Neural progenitor cell (in vitro differentiated cells): ENCODE results near the gene S100A5. TPM values are rescaled to one million over a fixed set of nuclear protein-coding genes. Genes with fewer than 3 reads are reported as not detected.
"Not testable (repeated sequence)": the region's sequence is repeated elsewhere in the genome, so short reads cannot be mapped to it uniquely, and the experiment has no call there.

Experiments
- DNase-seq: peaks from one replicate; pipeline ENCODE4 v3.0.0-alpha.2; 2016; ENCODE audit warnings: low spot score
- H2AFZ ChIP-seq: fragments of 200-600 bp; sonication (generic); replicated peaks from 2 replicates; pipeline ENCODE4 v1.6.1; 2016; ENCODE audit warnings: antibody characterized with exemption
- H3F3A ChIP-seq: fragments of 200-600 bp; sonication (generic); 2 replicates; pipeline ENCODE4 v1.6.1; 2016; ENCODE audit warnings: antibody characterized with exemption, low read depth
- H3K27ac ChIP-seq: fragments of 200-600 bp; sonication (generic); 2 replicates; pipeline ENCODE4 v1.5.1; 2016; ENCODE audit warnings: mild to moderate bottlenecking
- H3K27me3 ChIP-seq: fragments of 200-600 bp; sonication (generic); 2 replicates; pipeline ENCODE4 v1.6.1; 2016; ENCODE audit warnings: mild to moderate bottlenecking, moderate library complexity
- H3K36me3 ChIP-seq: fragments of 200-600 bp; sonication (generic); 2 replicates; pipeline ENCODE4 v1.5.1; 2016
- H3K4me1 ChIP-seq: fragments of 200-600 bp; sonication (generic); 2 replicates; pipeline ENCODE4 v1.6.1; 2016; ENCODE audit warnings: mixed run types
- H3K4me2 ChIP-seq: fragments of 200-600 bp; sonication (generic); 2 replicates; pipeline ENCODE4 v1.6.1; 2016
- H3K4me3 ChIP-seq: fragments of 200-600 bp; sonication (generic); 2 replicates; pipeline ENCODE4 v1.5.1; 2016
- H3K79me2 ChIP-seq: fragments of 200-600 bp; sonication (generic); 2 replicates; pipeline ENCODE4 v1.6.1; 2016; ENCODE audit warnings: low read depth
- H3K9ac ChIP-seq: fragments of 200-600 bp; sonication (generic); 2 replicates; pipeline ENCODE4 v1.6.1; 2016
- H3K9me3 ChIP-seq: fragments of 200-600 bp; sonication (generic); 2 replicates; pipeline ENCODE4 v1.5.1; 2016; ENCODE audit warnings: low read depth
- H4K20me1 ChIP-seq: fragments of 200-600 bp; sonication (generic); 2 replicates; pipeline ENCODE4 v1.6.1; 2016; ENCODE audit warnings: low read depth
- H3K27ac Mint-ChIP-seq: 3 replicates; pipeline ENCODE4 v1.8.0; 2021; ENCODE audit warnings: mixed read lengths
- H3K27me3 Mint-ChIP-seq: 2 replicates; pipeline ENCODE4 v1.8.0; 2022; ENCODE audit warnings: low read depth, mild to moderate bottlenecking, inconsistent platforms, moderate library complexity, mixed read lengths; ENCODE audit not compliant: insufficient read depth
- H3K36me3 Mint-ChIP-seq: 3 replicates; pipeline ENCODE4 v1.8.0; 2021; ENCODE audit warnings: mixed read lengths
- H3K4me1 Mint-ChIP-seq: 3 replicates; pipeline ENCODE4 v1.8.0; 2021; ENCODE audit warnings: mixed read lengths
- H3K4me3 Mint-ChIP-seq: 3 replicates; pipeline ENCODE4 v1.8.0; 2021; ENCODE audit warnings: mild to moderate bottlenecking, moderate library complexity, mixed read lengths
- H3K9me3 Mint-ChIP-seq: 3 replicates; pipeline ENCODE4 v1.8.0; 2020; ENCODE audit warnings: mixed read lengths
- EZH2 ChIP-seq: fragments of 200-600 bp; sonication (generic); IDR thresholded peaks from 2 replicates; pipeline ENCODE4 v1.6.1; 2017; ENCODE audit warnings: antibody characterized with exemption, mild to moderate bottlenecking, moderate library complexity
- EZH2phosphoT487 ChIP-seq: fragments of 200-600 bp; sonication (generic); IDR thresholded peaks from 2 replicates; pipeline ENCODE4 v1.6.1; 2017; ENCODE audit warnings: antibody characterized with exemption
- total RNA-seq: library from RNA; depleted of rRNA; stranded (reverse); fragments of >200 nt; gene quantifications from 2 replicates; pipeline ENCODE4 v1.2.3, GENCODE V29; 2015; ENCODE audit warnings: low replicate concordance
- TF ChIP-seq, protein P1 (sequence below): fragments of 200-600 bp; sonication (generic); IDR thresholded peaks from 2 replicates; pipeline ENCODE4 v1.5.1; 2017; ENCODE audit warnings: antibody characterized with exemption, mild to moderate bottlenecking

The S100A5 gene, protein sequence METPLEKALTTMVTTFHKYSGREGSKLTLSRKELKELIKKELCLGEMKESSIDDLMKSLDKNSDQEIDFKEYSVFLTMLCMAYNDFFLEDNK
- total RNA-seq = not detected in 2 replicates

DNA sequence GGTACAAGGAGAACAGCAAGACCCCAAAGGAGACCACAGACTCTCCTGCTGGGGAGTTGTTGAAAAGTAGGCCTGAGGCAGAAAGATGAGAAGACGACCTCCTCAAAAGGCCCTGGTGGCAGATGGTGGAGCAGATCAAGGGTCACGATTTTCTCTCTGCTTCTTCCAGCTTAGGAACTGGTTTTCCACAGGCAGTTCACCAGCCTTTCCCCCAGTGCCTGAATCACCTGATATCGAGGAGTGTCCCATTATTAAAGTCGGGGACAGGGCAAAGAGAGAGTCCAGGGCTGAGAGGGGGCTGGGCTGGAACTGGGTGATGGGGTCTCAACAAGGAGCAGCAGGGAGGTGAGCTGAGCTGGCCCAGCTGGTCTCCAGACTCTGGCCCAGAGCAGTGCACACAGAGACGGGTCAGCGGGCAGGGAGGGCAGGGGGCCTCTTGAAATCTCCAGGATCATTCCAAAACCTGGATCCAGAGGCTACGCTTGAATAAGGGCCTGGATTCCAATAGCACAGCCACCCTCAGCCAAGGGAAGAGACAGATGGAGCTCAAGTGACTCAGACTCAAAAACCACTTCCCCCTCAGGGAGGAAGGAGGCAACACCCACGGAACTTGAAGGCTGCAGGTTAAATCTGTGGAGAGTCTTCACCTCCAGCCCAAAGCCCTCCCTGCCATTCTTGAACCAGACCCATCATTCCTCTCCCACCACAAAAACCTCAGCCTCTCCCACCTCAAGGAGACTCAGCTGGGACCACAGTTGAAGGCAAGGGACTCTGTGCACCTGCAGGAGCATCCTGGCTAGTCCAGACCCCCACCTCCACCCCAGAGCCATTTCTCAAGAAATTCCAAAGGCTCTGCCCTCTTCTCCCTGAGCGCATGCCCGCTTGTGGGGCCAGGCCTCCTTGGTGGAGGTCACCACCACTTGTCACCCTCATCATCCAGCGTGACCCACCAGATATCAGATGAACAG lies at the start of gene S100A5:
Gene S100A5, minus strand, starts transcription at position 541 of the 968 bp plus-strand sequence. CDS start 743 bp downstream, outside the sequence.
- H3K4me1 Mint-ChIP-seq = peaks cover 45% of the 10 kb centered on the region
- H3K4me3 Mint-ChIP-seq = no peak within 1 kb of the TSS

DNA sequence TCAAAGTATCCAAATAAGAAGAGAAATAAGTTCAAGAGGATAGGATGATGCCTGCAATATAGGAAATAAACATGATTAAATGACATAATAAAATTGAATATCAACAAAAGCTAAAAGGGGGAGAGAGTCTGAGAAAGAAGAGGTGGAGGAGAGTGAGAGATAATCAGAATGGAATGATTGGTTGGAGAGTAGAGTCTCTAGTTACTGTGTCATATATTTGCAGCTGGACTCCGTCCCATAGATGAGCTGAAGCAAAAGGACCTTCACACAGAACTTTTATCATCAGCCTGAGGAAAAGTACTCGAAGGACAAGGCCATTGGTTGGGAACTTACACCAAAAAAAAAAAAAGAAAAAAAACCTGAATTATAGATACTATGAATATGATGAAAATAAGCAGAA lies 47.7 kb upstream of the S100A5 start:
- no peak for DNase-seq
- Histone ChIP-seq H3K4me2 (no peak overlapping the region), H3F3A (peaks cover 16% of the 10 kb centered on the region), H3K36me3 (no peaks in the 10 kb centered on the region), H3K9ac (no peak overlapping the region), H2AFZ (no peak overlapping the region), H4K20me1 (no peaks in the 10 kb centered on the region), H3K4me1 (peaks cover 28% of the 10 kb centered on the region), H3K79me2 (no peaks in the 10 kb centered on the region), H3K27ac (no peak overlapping the region), H3K4me3 (no peak overlapping the region), H3K9me3 (no peaks in the 10 kb centered on the region), H3K27me3 (no peaks in the 10 kb centered on the region)
- Mint-ChIP-seq H3K36me3 (no peaks in the 10 kb centered on the region), H3K9me3 (no peaks in the 10 kb centered on the region), H3K27ac (no peak overlapping the region), H3K4me1 (peaks cover 25% of the 10 kb centered on the region), H3K27me3 (no peaks in the 10 kb centered on the region), H3K4me3 (no peak overlapping the region)
- TF ChIP-seq, protein P1, sequence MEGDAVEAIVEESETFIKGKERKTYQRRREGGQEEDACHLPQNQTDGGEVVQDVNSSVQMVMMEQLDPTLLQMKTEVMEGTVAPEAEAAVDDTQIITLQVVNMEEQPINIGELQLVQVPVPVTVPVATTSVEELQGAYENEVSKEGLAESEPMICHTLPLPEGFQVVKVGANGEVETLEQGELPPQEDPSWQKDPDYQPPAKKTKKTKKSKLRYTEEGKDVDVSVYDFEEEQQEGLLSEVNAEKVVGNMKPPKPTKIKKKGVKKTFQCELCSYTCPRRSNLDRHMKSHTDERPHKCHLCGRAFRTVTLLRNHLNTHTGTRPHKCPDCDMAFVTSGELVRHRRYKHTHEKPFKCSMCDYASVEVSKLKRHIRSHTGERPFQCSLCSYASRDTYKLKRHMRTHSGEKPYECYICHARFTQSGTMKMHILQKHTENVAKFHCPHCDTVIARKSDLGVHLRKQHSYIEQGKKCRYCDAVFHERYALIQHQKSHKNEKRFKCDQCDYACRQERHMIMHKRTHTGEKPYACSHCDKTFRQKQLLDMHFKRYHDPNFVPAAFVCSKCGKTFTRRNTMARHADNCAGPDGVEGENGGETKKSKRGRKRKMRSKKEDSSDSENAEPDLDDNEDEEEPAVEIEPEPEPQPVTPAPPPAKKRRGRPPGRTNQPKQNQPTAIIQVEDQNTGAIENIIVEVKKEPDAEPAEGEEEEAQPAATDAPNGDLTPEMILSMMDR = no peak
- no peak for TF ChIP-seq EZH2phosphoT487
- TF ChIP-seq EZH2 = no peak

More for the DNA sequence above, at the start of gene S100A5:
- no peaks in the 10 kb centered on the region for H3K36me3 Mint-ChIP-seq
- DNase-seq = peak; percentile 1
- Histone ChIP-seq H3K36me3 (no peaks in the 10 kb centered on the region), H3K4me2 (no peak within 1 kb of the TSS), H3K4me3 (no peak within 1 kb of the TSS), H3K79me2 (no peaks in the 10 kb centered on the region), H4K20me1 (no peaks in the 10 kb centered on the region), H3K27me3 (no peaks in the 10 kb centered on the region), H3K27ac (no peak within 1 kb of the TSS), H3F3A (peaks cover 4% of the 10 kb centered on the region), H3K9ac (no peak within 1 kb of the TSS), H2AFZ (no peak within 1 kb of the TSS), H3K4me1 (peaks cover 18% of the 10 kb centered on the region), H3K9me3 (no peaks in the 10 kb centered on the region)
- peaks cover 10% of the 10 kb centered on the region for H3K27me3 Mint-ChIP-seq
- no peak for TF ChIP-seq EZH2phosphoT487
- no peak for TF ChIP-seq EZH2
- TF ChIP-seq, protein P1 = no peak
- H3K9me3 Mint-ChIP-seq = peaks cover 5% of the 10 kb centered on the region
- H3K27ac Mint-ChIP-seq = peak within 1 kb of the TSS; percentile 16

DNA sequence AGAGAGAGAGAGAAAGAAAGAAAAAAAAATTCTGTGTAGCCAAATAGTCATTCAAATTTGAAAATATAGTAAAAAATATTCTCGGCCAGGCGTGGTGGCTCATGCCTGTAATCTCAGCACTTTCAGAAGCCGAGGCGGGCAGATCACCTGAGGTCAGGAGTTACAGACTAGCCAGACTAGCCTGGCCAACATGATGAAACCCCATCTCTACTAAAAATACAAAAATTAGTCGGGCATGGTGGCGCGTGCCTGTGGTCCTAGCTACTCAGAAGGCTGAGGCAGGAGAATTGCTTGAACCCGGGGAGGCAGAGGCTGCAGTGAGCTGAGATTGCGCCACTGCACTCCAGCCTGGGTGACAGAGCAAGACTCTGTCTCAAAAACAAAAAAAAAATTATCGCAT lies 47.3 kb upstream of the S100A5 start:
- not testable (repeated sequence) for H3K4me3 ChIP-seq, H3K4me3 Mint-ChIP-seq, H2AFZ ChIP-seq, H3K27ac Mint-ChIP-seq, H3K36me3 Mint-ChIP-seq, H3K9me3 Mint-ChIP-seq, H3K4me2 ChIP-seq, H3K27me3 ChIP-seq, DNase-seq, H3K9me3 ChIP-seq, H3K36me3 ChIP-seq, H4K20me1 ChIP-seq, H3K27ac ChIP-seq, H3K9ac ChIP-seq, H3K27me3 Mint-ChIP-seq, H3K79me2 ChIP-seq
- Histone ChIP-seq H3F3A (peaks cover 15% of the 10 kb centered on the region), H3K4me1 (peaks cover 27% of the 10 kb centered on the region)
- peaks cover 25% of the 10 kb centered on the region for H3K4me1 Mint-ChIP-seq

DNA sequence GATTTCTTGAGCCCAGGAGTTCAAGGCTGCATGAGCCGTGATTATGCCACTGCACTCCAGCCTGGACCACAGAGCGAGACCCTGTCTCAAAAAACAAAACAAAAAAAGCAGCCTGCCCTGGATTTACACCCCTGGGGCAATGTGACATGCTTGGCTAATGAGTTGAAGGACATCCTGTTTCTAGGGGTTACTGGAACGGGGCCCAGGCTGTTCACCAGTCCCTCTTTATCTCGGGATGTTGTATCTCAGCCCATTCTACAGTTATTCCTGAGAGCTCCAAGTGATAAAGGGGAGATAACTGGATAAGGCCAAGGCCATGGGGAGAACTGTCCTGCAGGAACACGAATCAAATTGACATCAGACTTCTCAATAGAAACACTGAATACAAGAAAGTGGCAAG lies 46.6 kb upstream of the S100A5 start:
- Mint-ChIP-seq H3K27me3 (no peaks in the 10 kb centered on the region), H3K27ac (no peak overlapping the region), H3K36me3 (no peaks in the 10 kb centered on the region), H3K4me3 (no peak overlapping the region), H3K4me1 (peaks cover 18% of the 10 kb centered on the region), H3K9me3 (no peaks in the 10 kb centered on the region)
- TF ChIP-seq EZH2 (no peak), EZH2phosphoT487 (no peak)
- TF ChIP-seq, protein P1 = no peak
- Histone ChIP-seq H3K27ac (no peak overlapping the region), H3K27me3 (no peaks in the 10 kb centered on the region), H3F3A (peaks cover 8% of the 10 kb centered on the region), H2AFZ (no peak overlapping the region), H3K4me2 (no peak overlapping the region), H4K20me1 (no peaks in the 10 kb centered on the region), H3K9me3 (no peaks in the 10 kb centered on the region), H3K36me3 (no peaks in the 10 kb centered on the region), H3K79me2 (no peaks in the 10 kb centered on the region), H3K4me3 (no peak overlapping the region), H3K4me1 (peaks cover 20% of the 10 kb centered on the region), H3K9ac (no peak overlapping the region)
- no peak for DNase-seq
